ENCODE measurements around the gene USP35.
"Not testable (repeated sequence)": the region's sequence is repeated elsewhere in the genome, so short reads cannot be mapped to it uniquely, and the experiment has no call there.

Gene USP35

GRCh38 chr11:78170874-78171549, 17.7 kb upstream of the USP35 start:
- DNase-seq = no peak

GRCh38 chr11:78171951-78172350, 16.8 kb upstream of the USP35 start:
- DNase-seq = no peak

- not testable (repeated sequence) for DNase-seq
These were observed 12.9 kb upstream of the USP35 start for GRCh38 chr11:78175862-78176261.

GRCh38 chr11:78176605-78177141, 12.0 kb upstream of the USP35 start:
- no peak for DNase-seq

GRCh38 chr11:78177216-78177615, 11.5 kb upstream of the USP35 start:
- DNase-seq = no peak

- no peak for DNase-seq
These were observed 9.2 kb upstream of the USP35 start for GRCh38 chr11:78179459-78180071.

- DNase-seq = no peak
These were observed 8.0 kb upstream of the USP35 start for GRCh38 chr11:78180751-78181150.

- DNase-seq = no peak
These were observed 7.5 kb upstream of the USP35 start for GRCh38 chr11:78181185-78181584.

- DNase-seq = peak; percentile 48
These were observed 1.1 kb upstream of the USP35 start for GRCh38 chr11:78187366-78188285.

- no peak for DNase-seq
These were observed 530 bp downstream of the USP35 start for GRCh38 chr11:78189174-78189724.

- DNase-seq = no peak
These were observed 1.1 kb downstream of the USP35 start for GRCh38 chr11:78189851-78190250.

- DNase-seq = no peak
These were observed 1.7 kb downstream of the USP35 start for GRCh38 chr11:78190374-78190773.

- no peak for DNase-seq
These were observed 2.3 kb downstream of the USP35 start for GRCh38 chr11:78190871-78191538.

- DNase-seq = no peak
These were observed 3.6 kb downstream of the USP35 start for GRCh38 chr11:78192223-78192719.

GRCh38 chr11:78192911-78193351, 4.2 kb downstream of the USP35 start:
- no peak for DNase-seq

GRCh38 chr11:78193806-78194205, 5.1 kb downstream of the USP35 start:
- DNase-seq = no peak

GRCh38 chr11:78194490-78194889, 5.8 kb downstream of the USP35 start:
- DNase-seq = no peak

GRCh38 chr11:78195917-78196560, 7.3 kb downstream of the USP35 start:
- no peak for DNase-seq

- no peak for DNase-seq
These were observed 8.0 kb downstream of the USP35 start for GRCh38 chr11:78196661-78197091.

- no peak for DNase-seq
These were observed 9.1 kb downstream of the USP35 start for GRCh38 chr11:78197816-78198215.

GRCh38 chr11:78199015-78199652, 10.4 kb downstream of the USP35 start:
- no peak for DNase-seq
